GM15510 (cell line): ENCODE results near the gene RPS6KA2.

ENCODE experiments used
- POLR2A ChIP-seq: IDR thresholded peaks from 3 replicates; pipeline ENCODE4 v1.6.1; 2011; ENCODE audit warnings: borderline replicate concordance; ENCODE audit not compliant: insufficient read length; ENCODE audit errors: extremely low read depth

RPS6KA2 gene

GRCh38 chr6:166485651-166486535 is 141.2 kb downstream of the RPS6KA2 start:
- TF ChIP-seq POLR2A: no peak

- TF ChIP-seq POLR2A: no peak
These were observed 142.2 kb downstream of the RPS6KA2 start for GRCh38 chr6:166484863-166485262.

DNA sequence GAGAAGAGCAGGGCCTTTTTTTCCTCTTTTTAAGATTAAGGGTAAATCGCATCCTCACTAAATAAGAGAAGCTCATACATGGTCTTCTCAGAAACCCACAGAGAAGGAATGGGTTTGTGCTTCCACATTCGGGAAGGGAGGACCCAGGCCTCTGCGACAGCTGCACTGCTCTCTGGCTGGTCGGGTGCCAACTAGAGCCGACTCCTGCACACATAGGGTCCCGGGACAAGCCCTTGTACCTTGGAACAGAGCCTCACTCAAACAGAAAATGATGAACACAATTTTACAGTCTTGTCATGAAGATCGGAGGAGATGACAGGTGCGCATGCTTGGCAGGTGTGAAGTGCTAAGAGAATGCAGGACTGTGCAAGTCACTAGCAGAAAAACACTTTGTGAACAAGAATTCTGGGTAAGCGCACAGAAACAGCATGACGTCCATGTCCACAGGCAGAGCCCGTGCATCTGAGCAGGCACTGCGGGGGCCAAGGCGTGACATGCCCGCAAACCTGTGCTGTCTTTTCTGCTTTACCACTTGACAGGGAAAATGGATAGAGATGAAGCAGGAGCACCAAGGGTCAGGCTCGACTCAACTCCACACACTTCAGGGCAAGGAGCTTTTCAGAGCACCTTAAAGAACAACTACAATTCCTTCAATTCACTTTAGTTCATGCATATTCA is 143.3 kb downstream of the RPS6KA2 start:
- TF ChIP-seq POLR2A: no peak

DNA sequence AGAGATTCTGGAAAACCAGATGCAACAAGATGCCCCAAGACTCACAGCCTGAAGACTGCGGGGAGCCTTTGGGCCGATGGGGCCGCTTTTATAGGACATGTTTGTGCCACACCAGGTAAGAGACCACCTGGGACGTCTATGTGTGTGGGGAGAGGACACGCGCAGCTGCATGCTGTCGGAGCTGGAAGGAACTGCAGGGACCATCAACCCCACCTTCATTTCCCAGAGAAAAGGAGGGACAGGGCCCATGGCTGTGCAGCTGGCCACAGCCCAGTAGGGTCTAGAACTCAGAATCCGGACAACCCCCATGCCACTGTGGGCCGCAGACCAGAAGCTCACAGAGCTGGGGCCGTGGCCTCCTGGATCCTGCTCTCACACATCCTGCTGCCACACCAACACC is 144.0 kb downstream of the RPS6KA2 start:
- TF ChIP-seq POLR2A: no peak

DNA sequence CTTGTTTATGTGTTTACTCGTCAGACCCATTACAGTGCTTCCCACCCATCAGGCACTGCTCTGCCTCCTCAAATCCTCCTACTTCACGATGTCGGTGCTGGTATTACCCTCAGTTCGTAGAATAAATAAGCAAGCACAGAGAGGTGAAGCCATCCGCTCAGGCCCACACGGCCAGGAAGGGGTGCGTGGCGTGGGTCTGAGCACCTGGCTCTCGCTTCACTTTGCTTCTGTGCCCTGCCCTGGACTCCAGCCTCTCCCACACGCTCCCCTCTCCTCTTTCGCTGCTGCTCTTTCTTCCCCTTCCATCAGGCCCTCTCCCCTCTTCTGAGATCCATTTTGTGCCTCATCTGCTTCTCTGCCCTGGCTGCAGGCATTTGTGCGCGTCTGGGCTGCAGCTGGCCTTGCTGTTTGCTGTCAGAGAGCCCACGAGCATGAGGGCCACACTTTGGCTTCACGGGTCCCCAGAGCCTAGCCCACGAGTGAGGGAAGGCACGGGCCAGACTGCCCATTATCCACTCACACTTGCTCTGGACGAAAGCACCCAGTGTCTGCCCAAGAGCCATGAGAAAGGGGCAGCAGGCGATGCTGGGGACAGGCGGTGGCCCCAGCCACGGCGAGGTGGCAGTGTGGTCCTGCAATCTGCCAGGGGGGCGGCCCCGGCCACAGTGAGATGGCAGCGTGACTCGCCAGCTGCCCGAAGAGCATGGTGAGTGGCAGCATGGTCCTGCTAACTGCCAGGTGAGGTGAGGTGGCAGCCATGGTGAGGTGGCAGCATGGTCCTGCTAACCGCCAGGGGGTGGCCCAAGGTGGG is 148.1 kb downstream of the RPS6KA2 start:
- TF ChIP-seq POLR2A: no peak

DNA sequence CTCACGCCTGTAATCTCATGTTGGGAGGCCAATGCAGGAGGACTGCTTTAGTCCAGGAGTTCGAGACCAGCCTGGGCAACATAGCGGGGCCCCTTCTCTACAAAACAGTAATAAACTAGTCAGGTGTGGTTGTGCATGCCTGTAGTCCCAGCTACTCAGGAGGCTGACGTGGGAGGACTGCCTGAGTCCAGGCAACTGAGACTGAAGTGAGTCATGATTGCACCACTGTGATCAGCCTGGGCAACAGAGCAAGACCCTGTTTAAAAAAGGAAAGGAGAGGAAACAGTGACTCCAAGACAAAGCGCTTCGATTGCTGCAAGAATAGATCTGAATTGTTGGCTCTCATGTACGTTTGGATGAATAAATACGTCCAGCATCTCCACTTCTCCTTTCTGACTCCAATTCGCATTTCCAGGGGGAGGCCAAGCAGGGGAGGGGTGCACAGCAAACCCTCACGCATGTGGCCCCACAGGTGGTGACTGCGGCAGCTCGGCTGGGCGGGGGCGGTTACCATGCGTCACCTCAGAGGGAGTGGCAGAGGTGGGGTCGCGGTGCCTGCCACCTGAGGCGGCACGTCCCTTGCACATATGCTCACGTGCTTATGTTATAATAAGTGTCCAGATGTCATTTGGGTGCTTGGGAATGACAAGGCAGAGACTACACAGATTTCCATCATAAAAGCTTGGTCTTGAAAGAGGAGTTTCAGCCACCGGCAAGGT is 149.2 kb downstream of the RPS6KA2 start:
- TF ChIP-seq POLR2A: no peak

DNA sequence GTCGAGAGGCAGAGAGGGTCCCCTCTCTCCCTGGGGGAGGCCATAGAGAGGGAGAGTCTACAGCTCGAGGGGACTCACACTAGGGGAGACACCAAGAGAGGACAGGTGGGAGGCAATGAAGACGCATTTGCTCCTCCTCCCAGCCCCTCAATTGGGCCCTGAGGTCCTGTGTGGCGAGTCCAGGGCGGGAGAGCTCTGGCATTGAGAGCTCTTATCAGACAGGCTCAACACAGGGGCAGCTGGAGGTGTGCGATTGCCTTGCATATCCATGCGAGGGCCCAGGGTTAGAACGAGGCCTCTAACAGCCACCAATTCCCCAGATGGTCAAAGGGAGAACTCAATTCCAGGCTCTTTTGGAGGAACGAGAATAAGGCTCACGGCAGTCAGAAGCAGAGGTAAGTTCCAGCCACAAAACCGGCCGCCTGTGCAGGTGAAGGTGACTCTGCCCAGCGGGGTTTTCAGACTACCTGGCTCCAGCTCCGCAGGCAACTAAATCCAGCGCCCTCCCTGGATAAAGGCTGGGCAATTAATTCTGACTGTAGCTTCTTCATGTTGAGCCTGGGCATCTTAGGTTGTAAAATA is 150.3 kb downstream of the RPS6KA2 start:
- no peak for TF ChIP-seq POLR2A

GRCh38 chr6:166476061-166476591 is 150.9 kb downstream of the RPS6KA2 start:
- no peak for TF ChIP-seq POLR2A

DNA sequence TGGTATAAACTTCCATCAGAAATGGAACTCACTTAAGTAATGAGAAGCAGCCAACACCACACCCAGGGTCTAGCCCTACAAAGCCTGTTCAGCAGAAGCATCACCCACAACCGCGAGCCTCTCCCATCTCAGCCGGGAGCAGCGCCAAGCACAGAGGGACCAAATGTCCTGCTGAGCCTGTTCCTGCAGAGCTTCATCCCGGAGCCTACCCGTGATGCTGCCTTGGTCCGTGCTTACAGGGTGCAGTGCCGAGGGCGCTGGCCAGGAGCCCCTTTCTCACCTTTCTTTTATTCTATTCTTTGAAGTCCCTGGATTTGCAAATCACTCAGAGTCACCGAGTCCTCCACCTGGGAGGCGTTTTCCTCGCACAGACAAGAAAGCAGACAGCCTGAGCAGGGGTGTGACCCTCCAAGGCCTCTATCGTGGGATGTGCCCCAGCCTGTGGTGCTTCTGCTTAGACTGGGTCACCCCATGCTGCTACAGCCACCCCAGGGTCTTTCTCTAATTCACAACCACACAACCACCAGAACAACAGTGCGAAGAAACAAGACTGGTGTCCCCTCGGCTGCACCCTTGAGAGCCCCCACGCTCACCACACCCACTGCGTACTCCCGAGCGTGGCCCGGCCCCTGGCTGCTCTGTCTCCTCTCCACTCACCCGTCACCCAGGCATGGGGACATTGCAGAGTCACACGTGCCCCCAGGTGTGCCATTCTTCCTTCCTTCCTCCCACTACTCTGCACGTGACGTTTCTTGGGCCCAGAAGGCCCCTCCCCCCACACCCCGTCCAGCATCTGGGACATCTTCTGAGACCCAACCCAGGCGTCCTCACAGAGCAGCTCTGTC is 152.1 kb downstream of the RPS6KA2 start:
- no peak for TF ChIP-seq POLR2A

DNA sequence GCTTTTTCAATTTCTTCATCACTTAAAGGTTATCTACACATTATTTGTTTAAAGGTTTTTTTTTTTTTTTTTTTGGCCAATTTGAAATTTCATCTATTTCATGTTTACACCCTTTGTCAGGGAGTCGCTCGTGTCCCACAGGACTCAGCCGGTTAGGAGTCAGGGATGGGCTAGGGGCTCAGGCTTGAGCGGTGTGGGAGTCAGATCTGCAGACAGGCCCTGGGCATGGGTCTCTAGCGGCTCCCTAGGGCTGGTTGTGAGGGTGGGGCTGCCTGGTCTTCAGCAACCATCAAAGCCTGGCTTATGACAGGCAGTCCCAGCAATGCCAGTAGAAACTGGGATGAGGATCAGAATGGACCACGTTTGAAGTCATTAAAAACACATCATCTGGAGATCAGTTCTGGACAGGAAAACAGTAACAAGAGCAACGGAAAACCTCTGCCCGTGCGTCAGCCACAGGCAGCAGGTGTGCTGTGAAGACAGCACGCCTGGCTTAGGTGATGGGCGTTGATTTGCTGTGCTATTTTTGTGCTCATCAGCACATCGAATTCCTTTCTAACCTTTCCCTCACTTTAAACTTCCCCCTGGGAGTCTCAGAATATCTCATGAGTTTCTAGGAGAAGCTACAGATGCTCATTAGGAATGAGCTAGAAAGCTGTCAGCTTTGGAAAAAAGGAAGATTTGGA is 153.0 kb downstream of the RPS6KA2 start:
- no peak for TF ChIP-seq POLR2A

- TF ChIP-seq POLR2A: no peak
These were observed 154.4 kb downstream of the RPS6KA2 start for GRCh38 chr6:166472636-166473035.

DNA sequence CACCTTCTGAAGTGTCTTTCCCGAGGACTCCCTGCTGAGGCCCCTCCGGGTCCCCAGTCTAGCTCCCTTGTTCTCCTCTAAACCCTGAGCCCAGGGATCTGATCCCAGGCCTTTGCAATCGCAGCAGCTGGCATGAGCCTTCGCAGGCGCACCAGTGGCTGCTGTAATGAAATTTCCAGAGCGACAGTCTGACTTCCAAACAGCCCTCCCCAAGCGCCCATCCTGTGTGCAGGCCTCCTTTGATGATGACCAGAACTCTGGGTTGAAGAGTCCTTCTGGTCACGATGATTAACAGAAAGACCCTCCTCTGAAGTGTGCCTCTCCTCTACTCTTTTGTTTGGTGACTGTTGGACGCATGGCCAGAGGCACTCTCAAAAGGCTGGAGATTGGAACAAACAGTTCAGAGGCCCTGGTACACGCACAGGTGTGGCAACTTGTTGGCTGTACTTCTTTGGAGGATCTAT is 155.2 kb downstream of the RPS6KA2 start:
- TF ChIP-seq POLR2A: no peak
